Ishikawa (cell line): ENCODE results near the gene UBN1.

Experiments
- CEBPB ChIP-seq: IDR thresholded peaks from 2 replicates; pipeline ENCODE4 v1.6.1; 2012
- EP300 ChIP-seq: IDR thresholded peaks from 2 replicates; pipeline ENCODE4 v1.6.1; 2012; ENCODE audit warnings: borderline replicate concordance
- RAD21 ChIP-seq: IDR thresholded peaks from 2 replicates; pipeline ENCODE4 v1.6.1; 2012; ENCODE audit warnings: low read depth
- TAF1 ChIP-seq: IDR thresholded peaks from 2 replicates; pipeline ENCODE4 v1.6.1; 2012; ENCODE audit warnings: low read depth, mild to moderate bottlenecking

DNA sequence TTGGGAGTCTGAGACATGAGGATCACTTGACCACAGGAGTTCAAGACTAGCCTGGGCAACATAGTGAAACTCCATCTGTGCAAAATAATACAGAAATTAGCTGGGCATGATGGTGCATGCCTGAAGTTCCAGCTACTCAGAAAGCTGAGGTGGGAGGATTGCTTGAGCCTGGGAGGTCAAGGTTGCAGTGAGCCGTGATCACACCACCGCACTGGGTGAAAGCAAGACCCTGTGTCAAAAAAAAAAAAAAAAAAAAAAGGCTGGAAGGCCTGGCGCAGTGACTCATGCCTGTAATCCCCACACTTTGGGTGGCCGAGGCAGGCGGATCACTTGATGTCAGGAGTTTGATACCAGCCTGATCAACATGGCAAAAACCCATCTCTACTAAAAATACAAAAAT, 8.1 kb downstream of the UBN1 start:
- TF ChIP-seq EP300 (no peak), CEBPB (no peak), TAF1 (no peak), RAD21 (no peak)
